Trophoblast cell (in vitro differentiated cells and primary cell): Measurements from ENCODE around the gene SPA17.

Experiments
- DNase-seq, 2 donors: peaks; one replicate each; pipeline ENCODE4 v3.0.0-alpha.2; 2016
- H2AFZ ChIP-seq: 2 replicates; pipeline ENCODE4 v1.6.1; 2013; ENCODE audit warnings: low read length, moderate library complexity, mild to moderate bottlenecking; ENCODE audit not compliant: insufficient read depth, poor library complexity
- H2AK5ac ChIP-seq: 2 replicates; pipeline ENCODE4 v1.6.1; 2013; ENCODE audit warnings: mild to moderate bottlenecking, low read length
- H2BK120ac ChIP-seq: 2 replicates; pipeline ENCODE4 v1.6.1; 2013; ENCODE audit warnings: low read length, mild to moderate bottlenecking, moderate library complexity; ENCODE audit not compliant: insufficient read depth, poor library complexity
- H2BK12ac ChIP-seq: 2 replicates; pipeline ENCODE4 v1.6.1; 2013; ENCODE audit warnings: mild to moderate bottlenecking, low read length, moderate library complexity
- H2BK5ac ChIP-seq: 2 replicates; pipeline ENCODE4 v1.6.1; 2013; ENCODE audit warnings: low read length, low read depth, moderate library complexity, mild to moderate bottlenecking; ENCODE audit not compliant: poor library complexity
- H3K14ac ChIP-seq: 2 replicates; pipeline ENCODE4 v1.6.1; 2013; ENCODE audit warnings: mild to moderate bottlenecking, low read length
- H3K18ac ChIP-seq: 2 replicates; pipeline ENCODE4 v1.6.1; 2013; ENCODE audit warnings: mild to moderate bottlenecking, low read length
- H3K23ac ChIP-seq: 2 replicates; pipeline ENCODE4 v1.6.1; 2013; ENCODE audit warnings: low read length
- H3K27ac ChIP-seq: 2 replicates; pipeline ENCODE4 v1.5.1; 2013; ENCODE audit warnings: low read depth, mild to moderate bottlenecking, inconsistent platforms, low read length, moderate library complexity
- H3K27me3 ChIP-seq: 2 replicates; pipeline ENCODE4 v1.6.1; 2013; ENCODE audit warnings: inconsistent platforms, mild to moderate bottlenecking, low read length, moderate library complexity; ENCODE audit not compliant: insufficient read depth
- H3K36me3 ChIP-seq, 2 experiments: 1 replicate in 1 of 2; 2 replicates in 1 of 2; pipeline ENCODE4 v1.6.1; 2013; ENCODE audit warnings: low read length in 2 of 2, mild to moderate bottlenecking in 2 of 2, moderate library complexity in 1 of 2; ENCODE audit not compliant: insufficient read depth in 2 of 2, control insufficient read depth in 1 of 2
- H3K4ac ChIP-seq: 2 replicates; pipeline ENCODE4 v1.6.1; 2013; ENCODE audit warnings: low read depth, mild to moderate bottlenecking, low read length, moderate library complexity
- H3K4me1 ChIP-seq, 2 experiments: 1 replicate in 1 of 2; 2 replicates in 1 of 2; pipeline ENCODE4 v1.6.1; 2013; ENCODE audit warnings: low read length in 2 of 2, mild to moderate bottlenecking in 2 of 2, moderate library complexity in 1 of 2; ENCODE audit not compliant: insufficient read depth in 2 of 2, control insufficient read depth in 1 of 2
- H3K4me2 ChIP-seq: 2 replicates; pipeline ENCODE4 v1.6.1; 2013; ENCODE audit warnings: inconsistent platforms, mild to moderate bottlenecking, low read length, moderate library complexity
- H3K4me3 ChIP-seq: 2 replicates; pipeline ENCODE4 v1.5.1; 2013; ENCODE audit warnings: mild to moderate bottlenecking, low read depth, low read length, inconsistent platforms
- H3K79me1 ChIP-seq: one replicate; pipeline ENCODE4 v1.6.1; 2013; ENCODE audit warnings: low read length
- H3K79me2 ChIP-seq: 2 replicates; pipeline ENCODE4 v1.6.1; 2013; ENCODE audit warnings: low read length, mild to moderate bottlenecking; ENCODE audit not compliant: control insufficient read depth, insufficient read depth, poor library complexity
- H3K9ac ChIP-seq: 2 replicates; pipeline ENCODE4 v1.6.1; 2013; ENCODE audit warnings: mild to moderate bottlenecking, low read length
- H3K9me3 ChIP-seq: 2 replicates; pipeline ENCODE4 v1.6.1; 2013; ENCODE audit warnings: low read depth, mild to moderate bottlenecking, control low read depth, inconsistent platforms, low read length; ENCODE audit not compliant: insufficient read depth
- H4K12ac ChIP-seq: 2 replicates; pipeline ENCODE4 v1.6.1; 2013; ENCODE audit warnings: low read depth, mild to moderate bottlenecking, low read length, moderate library complexity
- H4K8ac ChIP-seq: 2 replicates; pipeline ENCODE4 v1.6.1; 2013; ENCODE audit warnings: low read depth, mild to moderate bottlenecking, low read length, moderate library complexity
- H4K91ac ChIP-seq: one replicate; pipeline ENCODE4 v1.6.1; 2013; ENCODE audit warnings: low read depth, mild to moderate bottlenecking, low read length, moderate library complexity
- WGBS: extraction: QIAGEN DNeasy Blood & Tissue Kit; methylation state at CpG from one replicate; pipeline ENCODE4 v1.1.7; 2013; ENCODE audit warnings: missing lambda C conversion rate; ENCODE audit not compliant: insufficient read length, insufficient coverage; ENCODE audit errors: extremely low coverage; 5-methylcytosine and 5-hydroxymethylcytosine counted together

SPA17 gene

DNA sequence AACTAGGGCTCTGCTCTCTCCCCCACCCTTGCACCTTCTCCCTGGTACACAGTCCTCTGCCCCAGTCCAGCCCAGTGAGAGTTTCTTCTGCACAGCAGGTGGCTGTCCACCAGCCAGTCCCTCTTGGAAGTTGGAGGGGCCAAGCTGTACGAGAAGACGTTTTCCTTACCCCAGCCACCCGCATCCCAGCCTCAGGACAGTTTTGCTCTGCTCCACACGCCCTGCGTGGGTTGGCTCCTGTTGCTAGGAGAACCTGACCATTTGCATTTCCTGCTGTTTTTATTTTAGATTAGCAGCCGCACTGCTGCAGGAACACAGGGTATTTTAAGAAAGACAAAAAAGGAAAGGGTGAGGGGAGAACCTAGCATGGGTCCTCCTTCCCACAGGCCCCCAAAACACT, 48.5 kb downstream of the SPA17 start:
- DNase-seq = no peak
- H2BK120ac ChIP-seq = no peak overlapping the region
- no peak overlapping the region for H3K18ac ChIP-seq
- H4K8ac ChIP-seq = no peak overlapping the region
- H3K14ac ChIP-seq = no peak overlapping the region
- no peak overlapping the region for H4K12ac ChIP-seq
- no peak overlapping the region for H4K91ac ChIP-seq
- H2BK12ac ChIP-seq = no peak overlapping the region
- H3K23ac ChIP-seq = no peak overlapping the region
- H3K79me1 ChIP-seq = no peaks in the 10 kb centered on the region
- no peaks in the 10 kb centered on the region for H3K79me2 ChIP-seq
- no peak overlapping the region for H3K27ac ChIP-seq
- no peak overlapping the region for H3K4me2 ChIP-seq
- H3K4ac ChIP-seq = no peak overlapping the region
- no peak overlapping the region for H3K4me3 ChIP-seq
- H3K9me3 ChIP-seq = no peaks in the 10 kb centered on the region
- H2AK5ac ChIP-seq = no peak overlapping the region
- H2BK5ac ChIP-seq = no peak overlapping the region
- no peaks in the 10 kb centered on the region for H3K36me3 ChIP-seq
- no peaks in the 10 kb centered on the region for H3K4me1 ChIP-seq
- H2AFZ ChIP-seq = no peak overlapping the region
- no peak overlapping the region for H3K9ac ChIP-seq
- peaks cover 34% of the 10 kb centered on the region for H3K27me3 ChIP-seq
- no CpG with 5 or more reads among the region's 6 CpGs for WGBS

DNA sequence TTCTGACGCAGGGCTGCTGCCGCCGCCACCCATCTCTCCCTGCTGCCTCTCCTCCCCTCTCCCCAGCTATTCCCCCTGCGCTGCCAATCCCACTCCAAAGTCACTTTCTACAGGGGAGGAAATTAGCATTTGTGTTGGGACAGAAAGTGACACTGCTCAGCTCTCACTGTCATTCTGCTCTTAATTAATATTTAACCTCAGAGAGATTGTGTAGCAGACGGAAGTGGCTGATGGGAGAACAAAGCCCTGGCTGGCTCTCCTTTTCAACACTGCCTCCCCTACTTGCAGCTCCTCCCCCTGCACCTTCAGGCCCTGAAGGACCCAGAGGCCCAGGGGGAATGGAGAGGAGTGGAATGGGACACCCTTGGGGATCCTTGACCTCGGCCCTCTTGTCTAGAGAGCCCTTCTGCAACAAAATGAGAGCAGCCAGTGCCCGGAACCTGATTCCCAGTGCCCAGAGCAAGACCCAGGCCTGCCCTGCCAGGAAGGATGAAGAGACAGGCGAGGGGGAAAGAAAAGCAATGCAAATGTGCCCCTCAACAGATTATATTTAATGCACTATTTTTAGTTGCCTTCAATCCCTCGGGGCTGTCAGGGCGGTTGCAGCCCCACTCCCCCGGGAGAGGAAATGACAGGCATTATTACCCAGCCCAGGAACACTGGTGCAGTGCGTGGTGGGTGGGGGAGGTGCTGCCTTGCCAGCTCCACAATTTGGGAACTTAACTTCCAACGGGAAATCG, 51.4 kb downstream of the SPA17 start:
- no peaks in the 10 kb centered on the region for H3K4me1 ChIP-seq
- H3K27ac ChIP-seq = no peak overlapping the region
- H2AK5ac ChIP-seq = no peak overlapping the region
- no peaks in the 10 kb centered on the region for H3K79me1 ChIP-seq
- H3K4ac ChIP-seq = no peak overlapping the region
- H3K79me2 ChIP-seq = no peaks in the 10 kb centered on the region
- no CpG with 5 or more reads among the region's 14 CpGs for WGBS
- peaks cover 8% of the 10 kb centered on the region for H3K27me3 ChIP-seq
- H3K4me2 ChIP-seq = no peak overlapping the region
- DNase-seq = no peak
- H3K4me3 ChIP-seq = no peak overlapping the region
- no peak overlapping the region for H3K23ac ChIP-seq
- no peak overlapping the region for H3K14ac ChIP-seq
- no peak overlapping the region for H2AFZ ChIP-seq
- H3K9ac ChIP-seq = no peak overlapping the region
- no peak overlapping the region for H4K12ac ChIP-seq
- no peak overlapping the region for H3K18ac ChIP-seq
- no peak overlapping the region for H4K8ac ChIP-seq
- H2BK12ac ChIP-seq = no peak overlapping the region
- H3K9me3 ChIP-seq = no peaks in the 10 kb centered on the region
- H4K91ac ChIP-seq = no peak overlapping the region
- H2BK5ac ChIP-seq = no peak overlapping the region
- no peaks in the 10 kb centered on the region for H3K36me3 ChIP-seq
- H2BK120ac ChIP-seq = no peak overlapping the region

DNA sequence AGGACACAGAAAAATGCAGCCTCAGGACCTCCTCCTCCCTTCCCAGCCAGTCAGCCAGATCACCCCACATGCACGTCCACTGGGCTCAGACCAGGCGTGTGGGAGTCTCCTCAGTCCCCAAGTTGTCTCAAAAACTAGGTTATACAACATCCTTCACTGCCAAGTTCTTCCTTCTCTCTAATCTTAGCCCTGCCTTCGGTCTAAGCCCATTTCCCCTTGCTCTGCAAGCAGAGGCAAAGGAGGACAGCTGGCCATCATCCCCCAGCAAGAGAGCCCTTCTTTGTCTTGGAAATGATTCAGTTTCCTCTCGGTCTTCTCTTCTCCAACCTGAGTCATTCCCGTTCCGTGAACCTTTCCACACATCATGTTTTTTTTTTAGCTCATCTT, 52.0 kb downstream of the SPA17 start:
- Histone ChIP-seq H4K12ac (no peak overlapping the region), H2BK5ac (no peak overlapping the region), H3K23ac (no peak overlapping the region), H4K8ac (no peak overlapping the region), H3K18ac (no peak overlapping the region), H3K4ac (no peak overlapping the region), H3K27ac (no peak overlapping the region), H3K4me1 (no peaks in the 10 kb centered on the region), H4K91ac (no peak overlapping the region), H2BK120ac (no peak overlapping the region), H3K79me2 (no peaks in the 10 kb centered on the region), H3K4me2 (no peak overlapping the region), H3K14ac (no peak overlapping the region), H3K27me3 (peaks cover 8% of the 10 kb centered on the region), H2AFZ (no peak overlapping the region), H3K4me3 (no peak overlapping the region), H3K79me1 (no peaks in the 10 kb centered on the region), H2BK12ac (no peak overlapping the region), H3K9ac (no peak overlapping the region), H3K9me3 (no peaks in the 10 kb centered on the region), H2AK5ac (no peak overlapping the region), H3K36me3 (no peaks in the 10 kb centered on the region)
- no peak for DNase-seq
- WGBS = no CpG with 5 or more reads among the region's 6 CpGs

DNA sequence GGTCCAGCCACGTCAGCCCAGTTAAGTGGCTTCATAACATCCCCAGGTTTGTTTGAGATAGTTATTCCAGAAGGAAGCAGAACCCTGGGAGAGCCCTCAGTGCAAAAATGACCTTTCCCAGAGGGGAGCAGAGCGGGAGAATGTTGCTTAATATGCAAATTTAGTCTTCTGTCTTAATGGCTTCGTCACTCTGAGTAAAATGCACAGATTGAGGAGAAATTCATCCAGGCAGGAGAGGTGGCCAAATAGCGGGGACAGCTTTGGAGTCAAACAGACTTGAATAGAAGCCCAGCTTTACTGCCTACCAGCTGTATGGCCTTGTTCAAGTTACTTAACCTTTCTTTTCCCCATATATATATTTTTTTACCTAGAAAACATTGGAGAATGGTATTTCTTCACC, 53.8 kb downstream of the SPA17 start:
- H3K4me2 ChIP-seq = no peak overlapping the region
- H3K79me1 ChIP-seq = no peaks in the 10 kb centered on the region
- no peaks in the 10 kb centered on the region for H3K4me1 ChIP-seq
- no peak overlapping the region for H3K27ac ChIP-seq
- no peak overlapping the region for H2AK5ac ChIP-seq
- H3K4ac ChIP-seq = no peak overlapping the region
- no peak overlapping the region for H3K4me3 ChIP-seq
- DNase-seq = no peak
- H3K18ac ChIP-seq = no peak overlapping the region
- no peak overlapping the region for H3K14ac ChIP-seq
- no peak overlapping the region for H3K9ac ChIP-seq
- no peak overlapping the region for H2BK12ac ChIP-seq
- no peak overlapping the region for H2BK120ac ChIP-seq
- no peak overlapping the region for H4K8ac ChIP-seq
- no peak overlapping the region for H4K91ac ChIP-seq
- no peak overlapping the region for H4K12ac ChIP-seq
- H2BK5ac ChIP-seq = no peak overlapping the region
- no peak overlapping the region for H2AFZ ChIP-seq
- no CpG with 5 or more reads among the region's 4 CpGs for WGBS
- no peaks in the 10 kb centered on the region for H3K9me3 ChIP-seq
- H3K23ac ChIP-seq = no peak overlapping the region
- no peaks in the 10 kb centered on the region for H3K79me2 ChIP-seq
- no peaks in the 10 kb centered on the region for H3K36me3 ChIP-seq
- peaks cover 2% of the 10 kb centered on the region for H3K27me3 ChIP-seq
